ENCODE measurements around the gene SECISBP2.

The SECISBP2 gene

DNA sequence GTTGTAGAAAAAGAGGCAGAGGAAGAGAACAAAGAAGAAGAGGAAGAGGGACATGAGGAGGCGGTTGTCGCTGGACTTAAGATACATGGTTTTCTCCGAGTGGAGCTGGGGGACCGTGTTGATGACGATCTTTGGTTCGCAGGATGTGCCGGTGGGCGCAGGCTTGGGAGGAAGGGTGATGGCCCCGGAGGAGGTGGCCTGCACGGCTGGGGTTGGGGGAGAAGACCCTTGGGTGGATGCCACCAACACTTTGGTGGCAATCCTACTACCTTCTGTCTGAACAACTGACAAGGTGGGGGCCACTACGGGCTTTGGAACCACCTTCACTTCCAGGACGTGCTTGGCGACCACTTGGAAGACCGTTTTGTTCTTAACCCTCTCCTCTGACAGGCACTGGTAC is 60.7 kb downstream of the SECISBP2 start:
- no peak for DNase-seq (ENCODE audit: low read depth, low spot score)
- in situ Hi-C loops (cut with HindIII; ENCODE audit: low sequenced_read_pairs) = no loop called here
- H3K4me3 ChIP-seq (ENCODE audit: low read depth, low read length) = no peak overlapping the region
- TF ChIP-seq CTCF (IDR thresholded peaks at IDR 0.05; ENCODE audit: low read depth, low read length) = no peak

DNA sequence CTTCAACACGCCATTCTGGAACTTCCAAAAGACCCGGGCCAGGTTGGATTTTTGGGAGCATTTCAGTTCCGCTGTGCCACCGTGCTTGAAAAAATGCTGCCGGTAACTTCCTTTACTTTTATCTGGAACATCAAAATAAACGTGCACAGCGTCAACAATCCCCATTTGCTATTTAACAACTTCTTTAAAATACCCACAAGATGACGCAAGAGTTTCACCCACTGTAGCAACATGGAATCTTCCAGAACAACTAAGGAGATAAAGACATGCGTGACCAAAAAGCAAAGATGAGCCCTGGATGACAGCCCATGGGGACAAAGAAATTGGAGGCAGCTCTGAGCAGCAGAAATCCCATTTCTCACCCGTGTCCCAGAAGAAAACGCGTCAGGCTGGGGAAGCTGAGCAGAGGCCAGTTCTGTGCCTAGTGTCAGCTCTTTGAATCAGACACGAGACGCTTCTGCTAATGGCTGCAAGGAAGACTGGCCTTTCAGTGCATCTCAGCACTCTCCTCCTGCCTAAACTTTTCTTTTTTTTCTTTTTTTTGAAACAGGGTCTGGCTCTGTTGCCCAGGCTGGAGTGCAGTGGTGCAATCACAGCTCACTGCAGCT is 61.3 kb downstream of the SECISBP2 start:
- TF ChIP-seq CTCF (IDR thresholded peaks at IDR 0.05; ENCODE audit: low read depth, low read length) = no peak
- no peak overlapping the region for H3K4me3 ChIP-seq (ENCODE audit: low read depth, low read length)
- in situ Hi-C loops (cut with HindIII; ENCODE audit: low sequenced_read_pairs) = no loop called here
- DNase-seq (ENCODE audit: low read depth, low spot score) = no peak

GRCh38 chr9:89380437-89381307 is 62.4 kb downstream of the SECISBP2 start:
- in situ Hi-C loops (cut with HindIII; ENCODE audit: low sequenced_read_pairs) = no loop called here
- TF ChIP-seq CTCF (IDR thresholded peaks at IDR 0.05; ENCODE audit: low read depth, low read length) = no peak
- DNase-seq (ENCODE audit: low read depth, low spot score) = no peak
- no peak overlapping the region for H3K4me3 ChIP-seq (ENCODE audit: low read depth, low read length)

- TF ChIP-seq CTCF (IDR thresholded peaks at IDR 0.05; ENCODE audit: low read depth, low read length) = no peak
- in situ Hi-C loops (cut with HindIII; ENCODE audit: low sequenced_read_pairs) = no loop called here
- no peak for DNase-seq (ENCODE audit: low read depth, low spot score)
- no peak overlapping the region for H3K4me3 ChIP-seq (ENCODE audit: low read depth, low read length)
These were observed 63.0 kb downstream of the SECISBP2 start for GRCh38 chr9:89381308-89381609.

DNA sequence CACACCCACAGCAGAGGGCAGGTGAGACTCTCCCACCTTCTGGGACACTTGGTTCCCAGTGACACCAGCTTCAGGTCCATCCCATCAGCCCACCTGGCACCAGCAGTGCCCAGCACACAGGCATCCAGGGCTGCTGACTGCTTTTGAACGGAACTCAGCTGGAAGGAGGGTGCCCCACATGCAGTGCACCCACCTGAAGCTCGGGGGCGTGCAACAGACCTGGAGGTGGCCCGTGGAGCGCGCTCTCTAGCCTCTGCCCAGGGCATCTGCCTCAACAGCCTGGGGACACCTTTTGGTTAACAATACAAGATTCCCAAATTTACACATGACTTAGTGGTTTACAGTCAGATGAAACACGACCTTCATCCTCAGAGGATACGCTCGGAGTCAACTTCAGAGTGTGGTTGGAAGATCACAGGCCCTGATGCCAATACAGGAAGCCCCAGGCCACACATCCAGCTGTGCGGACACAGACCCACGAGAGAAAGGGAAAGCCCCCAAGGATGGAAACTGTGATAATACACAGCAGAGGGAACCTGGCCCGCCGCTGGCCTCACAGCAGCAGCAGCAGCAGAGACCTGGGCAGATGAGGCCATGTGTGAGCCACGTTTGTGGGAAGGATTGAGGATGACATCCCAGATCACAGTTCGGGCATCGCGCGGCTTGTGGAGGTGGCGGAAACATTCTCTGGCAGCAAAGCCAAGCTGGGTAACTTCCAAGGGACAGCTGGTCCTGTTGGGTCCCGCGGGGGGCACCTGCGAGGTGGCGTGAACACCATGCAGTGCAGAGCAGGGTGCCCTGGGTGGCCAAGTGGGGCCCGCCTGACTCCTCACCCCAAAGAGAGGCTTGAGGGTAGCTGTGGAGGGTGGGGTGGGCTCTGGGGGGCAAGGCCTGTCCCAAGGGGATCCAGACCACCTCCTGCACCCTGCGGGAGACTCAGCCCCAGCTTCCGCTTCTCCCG is 64.0 kb downstream of the SECISBP2 start:
- in situ Hi-C loops (cut with HindIII; ENCODE audit: low sequenced_read_pairs) = no loop called here

More for the DNA sequence above, 64.0 kb downstream of the SECISBP2 start:
- no peak for DNase-seq (ENCODE audit: low read depth, low spot score)
- no peak overlapping the region for H3K4me3 ChIP-seq (ENCODE audit: low read depth, low read length)
- TF ChIP-seq CTCF (IDR thresholded peaks at IDR 0.05; ENCODE audit: low read depth, low read length) = no peak
